Osteocyte (in vitro differentiated cells): Measurements from ENCODE around the gene METTL3. TPM values are rescaled to one million over a fixed set of nuclear protein-coding genes. Genes with fewer than 3 reads are reported as not detected.

Experiments
- DNase-seq: peaks from one replicate; pipeline ENCODE4 v3.0.0; 2021; ENCODE audit warnings: mixed read lengths; ENCODE audit not compliant: unreplicated experiment; ENCODE audit errors: extremely low spot score
- H3K27ac Mint-ChIP-seq: one replicate; pipeline ENCODE4 v1.8.0; 2021; ENCODE audit warnings: mild to moderate bottlenecking, mixed read lengths; ENCODE audit not compliant: unreplicated experiment
- H3K27me3 Mint-ChIP-seq: one replicate; pipeline ENCODE4 v1.8.0; 2021; ENCODE audit warnings: mixed read lengths; ENCODE audit not compliant: unreplicated experiment
- H3K36me3 Mint-ChIP-seq: one replicate; pipeline ENCODE4 v1.8.0; 2021; ENCODE audit warnings: mixed read lengths; ENCODE audit not compliant: unreplicated experiment
- H3K4me1 Mint-ChIP-seq: one replicate; pipeline ENCODE4 v1.8.0; 2021; ENCODE audit warnings: mixed read lengths; ENCODE audit not compliant: unreplicated experiment
- H3K4me3 Mint-ChIP-seq: one replicate; pipeline ENCODE4 v1.8.0; 2021; ENCODE audit warnings: mild to moderate bottlenecking, moderate library complexity, mixed read lengths; ENCODE audit not compliant: unreplicated experiment
- H3K9me3 Mint-ChIP-seq: one replicate; pipeline ENCODE4 v1.8.0; 2021; ENCODE audit warnings: mixed read lengths; ENCODE audit not compliant: unreplicated experiment
- long read RNA-seq: library from polyadenylated mRNA; unstranded; transcript quantifications from one replicate; pipeline ENCODE4 v2.0.0, GENCODE V29; 2021
- total RNA-seq: library from RNA; stranded (reverse); gene quantifications from 2 replicates; pipeline ENCODE4 v1.2.1, GENCODE V29; 2021
- TF ChIP-seq, protein P1 (sequence below): fragments of 200-600 bp; sonication (generic); IDR thresholded peaks from 2 replicates; pipeline ENCODE4 v1.5.0; 2021; ENCODE audit warnings: antibody characterized with exemption, mild to moderate bottlenecking, moderate library complexity

Gene METTL3
- 42.9 and 43.9 TPM in 2 replicates for total RNA-seq
- long read RNA-seq, transcript METTL3-210 (9 exons, 2,124 nt) = minor isoform, 11 of 389 reads
- long read RNA-seq, transcript METTL3-201 (11 exons, 2,015 nt) = major isoform, 223 of 389 reads
- long read RNA-seq, transcript METTL3-207 (3 exons, 1,553 nt) = minor isoform, 8 of 389 reads
- long read RNA-seq, partial matches to known transcripts = 5 of 389 reads
- long read RNA-seq, other reads (novel, unspliced or antisense) = 138 of 389 reads

DNA sequence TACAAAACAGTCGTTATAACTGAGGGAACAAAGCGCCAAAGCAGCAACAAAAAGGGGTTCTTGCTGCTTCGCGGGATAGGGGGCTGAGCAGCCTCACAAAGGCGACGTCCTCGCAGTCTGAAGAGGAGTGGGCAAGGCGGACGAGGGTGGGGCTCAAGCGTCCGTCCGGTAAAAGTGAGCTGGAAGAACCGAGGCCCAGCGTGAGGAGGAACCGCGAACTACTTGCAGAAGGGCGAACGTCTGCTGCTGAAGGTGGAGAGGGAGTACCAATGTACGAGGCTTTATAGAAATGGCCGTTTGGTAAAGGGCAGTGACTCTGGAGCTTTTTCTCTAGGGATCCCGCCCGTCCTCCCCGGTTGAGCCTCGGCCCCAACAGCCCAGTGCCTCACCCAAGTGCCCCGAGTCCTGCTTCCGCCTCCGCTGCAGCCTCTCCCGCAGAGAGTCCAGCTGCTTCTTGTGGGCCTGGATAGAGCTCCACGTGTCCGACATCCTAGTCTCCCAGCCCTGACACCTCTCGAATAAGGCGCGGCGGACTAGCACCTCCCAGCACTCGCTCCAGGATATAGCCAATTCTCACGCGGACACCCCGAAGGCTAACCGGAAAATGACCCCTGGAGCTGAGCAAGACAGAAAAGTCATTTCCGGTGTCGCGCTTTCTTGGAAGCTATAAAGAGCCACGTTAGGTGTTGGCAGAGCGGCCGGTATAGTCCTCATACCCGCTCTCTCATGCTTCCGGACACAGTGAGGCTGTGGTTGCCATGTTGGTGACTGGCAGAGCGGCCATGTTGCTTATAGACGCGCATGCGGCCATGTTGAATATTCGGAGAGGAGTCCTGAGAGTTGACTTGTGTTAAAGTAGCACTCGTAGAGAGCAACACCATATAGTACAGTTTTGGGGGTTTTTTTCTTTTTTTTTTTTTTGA is at the start of gene METTL3:
Gene METTL3, minus strand, starts transcription at position 606 of the 923 bp plus-strand sequence. Its CDS starts 117 bp downstream, at position 489.
- Mint-ChIP-seq H3K4me3 (peak within 1 kb of the TSS; percentile 98), H3K27me3 (no peaks in the 10 kb centered on the region), H3K4me1 (peaks cover 25% of the 10 kb centered on the region), H3K36me3 (peaks cover 4% of the 10 kb centered on the region), H3K9me3 (no peaks in the 10 kb centered on the region), H3K27ac (peak within 1 kb of the TSS; percentile 98)
- TF ChIP-seq, protein P1, sequence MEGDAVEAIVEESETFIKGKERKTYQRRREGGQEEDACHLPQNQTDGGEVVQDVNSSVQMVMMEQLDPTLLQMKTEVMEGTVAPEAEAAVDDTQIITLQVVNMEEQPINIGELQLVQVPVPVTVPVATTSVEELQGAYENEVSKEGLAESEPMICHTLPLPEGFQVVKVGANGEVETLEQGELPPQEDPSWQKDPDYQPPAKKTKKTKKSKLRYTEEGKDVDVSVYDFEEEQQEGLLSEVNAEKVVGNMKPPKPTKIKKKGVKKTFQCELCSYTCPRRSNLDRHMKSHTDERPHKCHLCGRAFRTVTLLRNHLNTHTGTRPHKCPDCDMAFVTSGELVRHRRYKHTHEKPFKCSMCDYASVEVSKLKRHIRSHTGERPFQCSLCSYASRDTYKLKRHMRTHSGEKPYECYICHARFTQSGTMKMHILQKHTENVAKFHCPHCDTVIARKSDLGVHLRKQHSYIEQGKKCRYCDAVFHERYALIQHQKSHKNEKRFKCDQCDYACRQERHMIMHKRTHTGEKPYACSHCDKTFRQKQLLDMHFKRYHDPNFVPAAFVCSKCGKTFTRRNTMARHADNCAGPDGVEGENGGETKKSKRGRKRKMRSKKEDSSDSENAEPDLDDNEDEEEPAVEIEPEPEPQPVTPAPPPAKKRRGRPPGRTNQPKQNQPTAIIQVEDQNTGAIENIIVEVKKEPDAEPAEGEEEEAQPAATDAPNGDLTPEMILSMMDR = no peak
- DNase-seq = peak; percentile 98

DNA sequence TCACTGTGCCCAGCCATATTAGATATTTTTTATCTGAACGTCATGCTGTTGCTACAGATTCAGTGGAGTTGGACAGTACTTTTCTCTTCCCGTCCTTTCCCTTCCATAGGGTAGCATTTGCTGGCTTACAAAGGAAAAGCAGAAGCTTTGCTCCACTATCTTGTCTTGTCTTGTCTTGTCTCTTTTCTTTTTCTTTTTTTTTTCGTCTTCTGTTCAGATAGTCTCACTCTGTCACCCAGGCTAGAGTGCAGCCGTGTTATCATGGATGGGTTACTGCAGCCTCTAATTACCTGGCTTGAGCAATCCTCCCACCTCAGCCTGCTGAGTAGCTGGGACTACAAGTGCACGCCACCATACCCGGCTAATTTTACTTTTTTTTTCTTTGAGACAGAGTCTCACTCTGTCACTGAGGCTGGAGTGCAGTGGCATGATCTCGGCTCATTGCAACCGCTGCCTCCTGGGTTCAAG is 47.6 kb upstream of the METTL3 start:
- Mint-ChIP-seq H3K4me3 (peak overlapping the region; percentile 24), H3K9me3 (no peaks in the 10 kb centered on the region)
- TF ChIP-seq, protein P1 = no peak

DNA sequence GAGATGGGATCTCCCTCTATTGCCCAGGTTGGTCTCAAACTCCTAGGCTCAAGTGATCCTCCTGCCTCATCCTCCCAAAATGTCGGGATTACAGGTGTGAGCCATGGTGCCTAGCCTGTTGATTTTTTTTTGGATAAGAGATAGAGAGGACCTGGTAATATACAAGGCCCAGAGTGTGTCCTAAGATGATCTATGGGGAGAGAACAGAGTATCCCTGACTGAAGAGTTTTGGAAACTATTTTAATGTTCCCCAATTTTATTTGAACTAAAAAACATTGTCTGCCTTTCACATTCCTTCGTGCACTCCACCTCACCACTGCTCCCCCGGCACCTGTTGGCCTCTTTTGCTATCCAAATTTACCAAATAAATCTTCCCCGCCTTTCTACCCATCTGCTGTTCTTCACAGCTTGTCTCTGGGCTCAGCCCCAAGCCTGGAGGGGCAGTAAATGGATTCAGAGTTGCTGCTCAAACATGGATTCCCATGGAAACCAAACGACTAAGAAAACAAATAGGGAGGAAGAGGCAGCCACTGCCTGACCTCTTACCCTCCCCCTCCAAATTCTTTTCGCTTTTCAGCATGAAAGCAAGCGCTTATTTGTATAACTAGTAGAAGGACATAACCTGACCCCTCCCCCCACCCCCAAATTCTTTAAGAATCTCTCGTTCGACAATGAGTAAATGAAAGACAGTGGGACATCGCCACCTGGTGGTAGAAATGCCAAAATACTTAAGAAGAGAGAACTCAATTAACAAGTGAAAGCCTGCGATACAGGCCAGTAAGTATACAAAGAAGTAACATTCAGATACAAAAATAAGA is 46.2 kb upstream of the METTL3 start:
- H3K27me3 Mint-ChIP-seq = no peaks in the 10 kb centered on the region
- peak overlapping the region; percentile 87 for H3K27ac Mint-ChIP-seq
- DNase-seq = peak; percentile 86
- H3K4me3 Mint-ChIP-seq = peak overlapping the region; percentile 56
- H3K4me1 Mint-ChIP-seq = peaks cover 19% of the 10 kb centered on the region
- no peaks in the 10 kb centered on the region for H3K36me3 Mint-ChIP-seq
- no peaks in the 10 kb centered on the region for H3K9me3 Mint-ChIP-seq
- TF ChIP-seq, protein P1 = peak; percentile 78

More for the DNA sequence above, 47.6 kb upstream of the METTL3 start:
- Mint-ChIP-seq H3K4me1 (peaks cover 19% of the 10 kb centered on the region), H3K27ac (peak overlapping the region; percentile 70), H3K36me3 (no peaks in the 10 kb centered on the region), H3K27me3 (peaks cover 2% of the 10 kb centered on the region)
- DNase-seq = no peak

DNA sequence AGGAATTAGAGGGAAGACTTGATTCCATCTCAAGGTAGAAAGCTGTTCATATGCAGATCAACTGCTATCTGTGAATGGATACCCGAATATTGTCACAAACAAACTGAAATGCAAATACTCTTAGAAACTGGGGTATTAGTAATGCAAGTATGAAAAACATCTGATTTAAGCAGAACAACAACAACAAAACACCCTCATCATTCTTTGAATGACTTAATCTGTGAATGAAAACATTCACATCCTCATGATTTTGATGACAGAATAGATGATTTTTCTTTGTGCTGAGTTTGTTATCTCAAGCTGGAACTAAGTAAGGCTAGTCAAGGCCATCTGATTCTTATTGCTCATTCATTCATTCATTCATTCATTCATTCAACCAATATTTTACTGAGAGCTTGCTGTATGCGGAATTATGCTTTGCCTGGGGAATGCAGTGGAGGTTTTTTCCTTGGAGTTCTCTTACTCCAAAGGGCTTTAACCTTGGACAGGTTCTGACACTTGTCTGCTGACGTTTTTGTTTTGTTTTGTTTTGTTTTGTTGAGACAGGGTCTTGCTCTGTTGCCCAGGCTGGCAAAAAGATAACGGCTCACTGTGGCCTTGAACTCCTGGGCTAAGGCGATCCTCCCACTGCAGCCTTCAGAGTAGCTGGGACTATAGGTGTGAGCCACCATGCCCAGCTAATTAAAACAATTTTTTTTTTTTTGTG is 45.4 kb upstream of the METTL3 start:
- DNase-seq = no peak
- TF ChIP-seq, protein P1 = no peak
- Mint-ChIP-seq H3K4me3 (no peak overlapping the region), H3K9me3 (no peaks in the 10 kb centered on the region), H3K27me3 (no peaks in the 10 kb centered on the region), H3K4me1 (peaks cover 19% of the 10 kb centered on the region), H3K27ac (peak overlapping the region; percentile 87), H3K36me3 (no peaks in the 10 kb centered on the region)
